Sigmoid colon (tissue), 7 donors: ENCODE results near the gene NFATC1. TPM values are rescaled to one million over a fixed set of nuclear protein-coding genes. Genes with fewer than 3 reads are reported as not detected.
A peak's percentile ranks its signal among the peaks of the same experiment; 100 is the strongest.

Experiments used
- DNase-seq: peaks from one replicate; pipeline ENCODE4 v3.0.0-alpha.2; 2019
- H3K27ac ChIP-seq, 4 donors: fragments of 200-600 bp; sonication (generic); one replicate each; pipeline ENCODE4 v1.5.1; 2016 to 2019; ENCODE audit warnings: mild to moderate bottlenecking in 1 of 4
- H3K27me3 ChIP-seq, 3 donors: fragments of 200-600 bp; sonication (generic); one replicate each; pipeline ENCODE4 v1.5.1; 2019; ENCODE audit warnings: mild to moderate bottlenecking in 1 of 3
- H3K36me3 ChIP-seq, 4 donors: fragments of 200-600 bp; sonication (generic); one replicate each; pipeline ENCODE4 v1.5.1; 2016 to 2019
- H3K4me1 ChIP-seq, 4 donors: fragments of 200-600 bp; sonication (generic); one replicate each; pipeline ENCODE4 v1.5.1; 2017 to 2019
- H3K4me3 ChIP-seq, 4 donors: fragments of 200-600 bp; sonication (generic); one replicate each; pipeline ENCODE4 v1.5.1; 2017 to 2019; ENCODE audit warnings: mild to moderate bottlenecking in 2 of 4, moderate library complexity in 1 of 4
- H3K9me3 ChIP-seq, 4 donors: fragments of 200-600 bp in 3 of 4; sonication (generic) in 3 of 4; one replicate each; pipeline versions ENCODE4 v1.5.1 to v1.6.1; 2013 to 2019
- CTCF ChIP-seq, 4 experiments: fragments of 450-650 bp in 3 of 4; fragments of 200-600 bp in 1 of 4; IDR thresholded peaks; one replicate each; pipeline ENCODE4 v1.5.1; 2016 to 2019; ENCODE audit warnings: antibody characterized with exemption in 4 of 4, mild to moderate bottlenecking in 3 of 4, moderate library complexity in 2 of 4
- EP300 ChIP-seq, 4 donors: sonication (generic); formaldehyde crosslinking; IDR thresholded peaks; one replicate each; pipeline ENCODE4 v1.6.1; 2017; ENCODE audit warnings: antibody characterized with exemption in 4 of 4
- POLR2A ChIP-seq, 2 donors: fragments of 450-650 bp; IDR thresholded peaks; one replicate each; pipeline ENCODE4 v1.6.1; 2016; ENCODE audit warnings: antibody characterized with exemption in 2 of 2, mild to moderate bottlenecking in 2 of 2, moderate library complexity in 2 of 2
- POLR2AphosphoS5 ChIP-seq, 4 donors: sonication (generic); formaldehyde crosslinking; IDR thresholded peaks; one replicate each; pipeline ENCODE4 v1.6.1; 2017; ENCODE audit warnings: antibody characterized with exemption in 4 of 4
- WGBS, 2 donors: extraction: QIAGEN DNeasy Blood & Tissue Kit; methylation state at CpG; one replicate each; pipeline ENCODE4 v1.1.7; 2013; 5-methylcytosine and 5-hydroxymethylcytosine counted together
- intact Hi-C: fragments of 100-400 bp; cut with DNase I; formaldehyde crosslinking; loops from one replicate; pipeline ENCODE4 v1.15.1; 2023
- polyA plus RNA-seq, 3 donors: library from polyadenylated mRNA; stranded (reverse); fragments of 200-250 nt; gene quantifications; one replicate each; pipeline ENCODE4 v1.2.3, GENCODE V29; 2013
- total RNA-seq, 4 donors: library from RNA; depleted of rRNA; stranded (reverse); fragments of >200 nt; gene quantifications; one replicate each; pipeline ENCODE4 v1.1.0, GENCODE V29; 2016
- donor health status: healthy with polysubstance abuse.
- donor health status: Bipolar disorder and iron deficiency.
- donor health status: healthy.

The NFATC1 gene
- total and polyA plus RNA-seq, 7 donors = 1.6 to 13.8 (median 10.7) TPM

DNA sequence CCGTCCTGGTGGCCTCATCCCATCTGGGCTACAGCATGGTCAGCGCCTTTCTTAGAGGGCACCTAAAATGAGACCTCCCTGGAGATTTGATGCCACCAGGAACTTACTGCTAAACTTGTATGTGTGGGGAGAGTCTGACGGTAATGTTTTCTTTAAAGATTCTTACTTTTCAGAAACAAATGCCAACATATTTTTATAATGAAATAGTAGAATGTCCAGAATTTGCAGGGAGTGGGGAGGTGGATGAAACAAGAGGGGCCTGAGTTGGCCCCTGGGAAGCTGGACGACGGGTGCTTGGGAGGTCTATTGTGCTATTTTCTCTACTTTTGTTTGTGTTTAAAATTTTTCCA lies 165.1 kb downstream of the NFATC1 start:
- TF ChIP-seq EP300 (IDR thresholded peaks at IDR 0.05) (no peak), POLR2AphosphoS5 (IDR thresholded peaks at IDR 0.05) (no peak)
- WGBS, 2 donors = 81 to 84% methylated on average over 5 of the region's 5 CpGs
- H3K27me3 ChIP-seq = no peaks in the 10 kb centered on the region
- H3K9me3 ChIP-seq = no peaks in the 10 kb centered on the region
- no peaks in the 10 kb centered on the region for H3K4me1 ChIP-seq
- no peak for DNase-seq
- no peak overlapping the region for H3K4me3 ChIP-seq
- no peaks in the 10 kb centered on the region for H3K36me3 ChIP-seq
- intact Hi-C loops = no loop called here
- no peak overlapping the region for H3K27ac ChIP-seq

GRCh38 chr18:79563949-79564348 lies 168.2 kb downstream of the NFATC1 start:
- no peaks in the 10 kb centered on the region for H3K27me3 ChIP-seq
- WGBS, 2 donors = 84% methylated on average over 6 of the region's 6 CpGs
- TF ChIP-seq EP300 (IDR thresholded peaks at IDR 0.05) = no peak
- no peak for TF ChIP-seq POLR2A (IDR thresholded peaks at IDR 0.05)
- no peak for TF ChIP-seq POLR2AphosphoS5 (IDR thresholded peaks at IDR 0.05)
- no peak for TF ChIP-seq CTCF (IDR thresholded peaks at IDR 0.05)
- H3K4me3 ChIP-seq = no peak overlapping the region
- no peak overlapping the region for H3K27ac ChIP-seq
- H3K36me3 ChIP-seq = no peaks in the 10 kb centered on the region
- intact Hi-C loops = no loop called here
- no peak for DNase-seq
- H3K9me3 ChIP-seq = no peaks in the 10 kb centered on the region
- peaks cover 0 to 12% (median 8%) of the 10 kb centered on the region in 4 donors for H3K4me1 ChIP-seq

GRCh38 chr18:79564441-79564840 lies 168.7 kb downstream of the NFATC1 start:
- no peak overlapping the region for H3K27ac ChIP-seq
- no peaks in the 10 kb centered on the region for H3K27me3 ChIP-seq
- no peaks in the 10 kb centered on the region for H3K9me3 ChIP-seq
- no peak for DNase-seq
- no peaks in the 10 kb centered on the region for H3K36me3 ChIP-seq
- TF ChIP-seq POLR2AphosphoS5 (IDR thresholded peaks at IDR 0.05) = no peak
- TF ChIP-seq POLR2A (IDR thresholded peaks at IDR 0.05) = no peak
- TF ChIP-seq CTCF (IDR thresholded peaks at IDR 0.05) = no peak
- no peak for TF ChIP-seq EP300 (IDR thresholded peaks at IDR 0.05)
- no peak overlapping the region for H3K4me3 ChIP-seq
- peaks cover 0 to 12% (median 8%) of the 10 kb centered on the region in 4 donors for H3K4me1 ChIP-seq
- 71 to 79% methylated on average over 6 of the region's 6 CpGs for WGBS, 2 donors
- intact Hi-C loops = no loop called here

DNA sequence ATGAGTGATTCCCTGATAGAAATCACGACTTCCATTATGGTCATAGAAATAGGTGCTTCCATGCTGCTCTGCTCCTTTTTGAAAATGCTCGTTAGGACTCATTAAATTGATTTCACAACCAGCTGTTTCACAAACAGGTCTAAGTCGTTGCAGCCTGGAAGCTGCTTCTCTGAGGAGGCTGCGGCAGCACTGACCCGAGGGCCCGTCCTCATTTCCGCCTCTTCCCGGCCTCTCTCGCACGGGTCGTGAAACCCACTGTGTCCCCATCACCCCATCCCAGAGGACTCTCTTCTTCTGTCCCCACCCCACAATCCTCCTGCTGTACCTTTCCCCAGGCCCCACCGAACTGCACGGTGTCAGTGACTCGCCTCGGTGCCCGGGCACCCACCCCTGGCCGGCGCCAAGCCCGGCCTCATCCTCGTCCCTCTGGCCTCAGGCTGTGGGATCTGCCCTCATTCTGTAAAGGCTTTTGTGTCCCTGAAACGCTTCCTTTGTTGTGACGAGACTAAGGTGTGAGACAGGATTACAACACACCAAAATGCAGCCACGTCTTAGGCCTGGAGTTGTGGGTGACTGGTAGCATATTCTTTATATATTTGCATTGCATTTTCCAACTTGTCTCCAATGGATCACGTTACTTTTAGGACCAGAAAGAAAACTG lies 171.2 kb downstream of the NFATC1 start:
- no peak overlapping the region for H3K4me3 ChIP-seq
- intact Hi-C loops = no loop called here
- H3K9me3 ChIP-seq = no peaks in the 10 kb centered on the region
- no peaks in the 10 kb centered on the region for H3K36me3 ChIP-seq
- no peaks in the 10 kb centered on the region for H3K27me3 ChIP-seq
- H3K27ac ChIP-seq = no peak overlapping the region
- WGBS, 2 donors = 81 to 89% methylated on average over 24 of the region's 24 CpGs
- DNase-seq = peak; percentile 48
- H3K4me1 ChIP-seq = peaks cover 0 to 12% (median 8%) of the 10 kb centered on the region in 4 donors
- TF ChIP-seq POLR2A (IDR thresholded peaks at IDR 0.05) (no peak), EP300 (IDR thresholded peaks at IDR 0.05) (no peak), POLR2AphosphoS5 (IDR thresholded peaks at IDR 0.05) (no peak), CTCF (IDR thresholded peaks at IDR 0.05) (no peak)

- peak; percentile 68 for DNase-seq
- Histone ChIP-seq H3K27me3 (no peaks in the 10 kb centered on the region), H3K4me1 (peaks cover 0 to 12% (median 8%) of the 10 kb centered on the region in 4 donors), H3K36me3 (no peaks in the 10 kb centered on the region), H3K4me3 (no peak overlapping the region), H3K27ac (peak overlapping the region; percentile 6 to 56 (median 24)), H3K9me3 (peaks cover 0 to 3% (median under 1%) of the 10 kb centered on the region in 4 donors)
- intact Hi-C loops = no loop called here
- 41 to 57% methylated on average over 28 of the region's 28 CpGs for WGBS, 2 donors
- TF ChIP-seq CTCF (IDR thresholded peaks at IDR 0.05) (no peak), POLR2AphosphoS5 (IDR thresholded peaks at IDR 0.05) (no peak), EP300 (IDR thresholded peaks at IDR 0.05) (no peak), POLR2A (IDR thresholded peaks at IDR 0.05) (no peak)
These were observed 171.9 kb downstream of the NFATC1 start for GRCh38 chr18:79567481-79568147.
